GM12878 (cell line): ENCODE measurements around the gene WHRN. TPM values are rescaled to one million over a fixed set of nuclear protein-coding genes. Genes with fewer than 3 reads are reported as not detected.

Experiments
- ETV6 ChIP-seq, 2 experiments: fragments of 450-650 bp in 1 of 2; IDR thresholded peaks in 1 of 2; conservative IDR thresholded peaks in 1 of 2; 2 replicates each; pipeline ENCODE4 v1.6.1; 2014; ENCODE audit warnings: antibody characterized with exemption in 1 of 2, borderline replicate concordance in 1 of 2, low read depth in 1 of 2, mild to moderate bottlenecking in 1 of 2, moderate library complexity in 1 of 2
- HDAC6 ChIP-seq: fragments of 200-600 bp; sonication (generic); IDR thresholded peaks from one replicate; pipeline ENCODE4 v1.8.0; 2017; ENCODE audit warnings: antibody characterized with exemption; ENCODE audit not compliant: unreplicated experiment
- RFX5 ChIP-seq: IDR thresholded peaks from 2 replicates; pipeline ENCODE4 v1.6.1; 2011; ENCODE audit warnings: low read depth, low read length, improper control_type of control experiment
- ZNF217 ChIP-seq: fragments of 450-650 bp; IDR thresholded peaks from 2 replicates; pipeline ENCODE4 v1.6.1; 2017; ENCODE audit warnings: antibody characterized with exemption, mild to moderate bottlenecking
- ZNF592 ChIP-seq: fragments of 450-650 bp; IDR thresholded peaks from 2 replicates; pipeline ENCODE4 v1.6.1; 2017; ENCODE audit warnings: mild to moderate bottlenecking, moderate library complexity
- ZNF687 ChIP-seq: fragments of 450-650 bp; IDR thresholded peaks from 2 replicates; pipeline ENCODE4 v1.6.1; 2017; ENCODE audit warnings: mild to moderate bottlenecking, moderate library complexity
- polyA plus RNA-seq, 11 experiments: library from polyadenylated mRNA; depleted of rRNA in 4 of 11; unstranded in 6 of 11; stranded (reverse) in 5 of 11; fragments of >200 nt; fragmentation: Nextera tagmentation in 4 of 11; fragmentation: Illumina TruSeq in 1 of 11; extraction: Ambion mirVana in 4 of 11; extraction: Trizol in 1 of 11; gene quantifications; 1 replicate in 1 of 11; 2 replicates in 10 of 11; pipeline versions ENCODE4 v1.2.1 to v1.2.3, GENCODE V29; 2011 to 2016; ENCODE audit warnings: inconsistent platforms in 2 of 11, missing spikeins in 2 of 11, low read depth in 1 of 11
- total RNA-seq, 4 experiments: library from RNA; depleted of rRNA in 3 of 4; stranded (reverse); fragments of >200 nt in 3 of 4; fragmentation: Illumina TruSeq in 1 of 4; extraction: Trizol in 1 of 4; gene quantifications; 2 replicates each; pipeline versions ENCODE4 v1.2.1 to v1.2.3, GENCODE V29; 2013 to 2021

The WHRN gene
- total and polyA plus RNA-seq, 10 of the 15 experiments (the other 5 are each of a cell fraction or from before 2014, with no cell fraction given), result 0.04 to 18.2 (median 0.68) TPM; not detected in 1

GRCh38 chr9:114549697-114550330, 44.5 kb upstream of the WHRN start (continued):
- TF ChIP-seq ZNF592 (no peak), HDAC6 (no peak), ZNF687 (no peak), ZNF217 (no peak), ETV6 (conservative IDR thresholded peaks at IDR 0.05 in 1 of 2, IDR thresholded peaks at IDR 0.05 in 1 of 2; ENCODE audit: borderline replicate concordance in 1 of 2, low read depth in 1 of 2) (no peak), RFX5 (no peak)
